HG02943 (cell line): Measurements from ENCODE around the gene SYNPO2L.
"Not testable (repeated sequence)": the region's sequence is repeated elsewhere in the genome, so short reads cannot be mapped to it uniquely, and the experiment has no call there.

Experiments used
- ATAC-seq: cut with Tn5 transposase; IDR thresholded peaks from one replicate; pipeline ENCODE4 v1.9.1; 2021; ENCODE audit warnings: mild to moderate bottlenecking, low read depth, moderate library complexity; ENCODE audit not compliant: unreplicated experiment

SYNPO2L gene

GRCh38 chr10:73625004-73625883, 30.6 kb downstream of the SYNPO2L start:
- ATAC-seq, result peak; percentile 28

- ATAC-seq, result no peak
Observed at GRCh38 chr10:73623056-73623455, 32.8 kb downstream of the SYNPO2L start.

GRCh38 chr10:73620974-73621373, 34.9 kb downstream of the SYNPO2L start:
- not testable (repeated sequence) for ATAC-seq

GRCh38 chr10:73617143-73617542, 38.7 kb downstream of the SYNPO2L start:
- ATAC-seq, result not testable (repeated sequence)

- no peak for ATAC-seq
Observed at GRCh38 chr10:73614720-73615119, 41.1 kb downstream of the SYNPO2L start.

- ATAC-seq, result no peak
Observed at GRCh38 chr10:73609116-73609515, 46.7 kb downstream of the SYNPO2L start.

- no peak for ATAC-seq
Observed at GRCh38 chr10:73601486-73601921, 54.3 kb downstream of the SYNPO2L start.

- no peak for ATAC-seq
Observed at GRCh38 chr10:73597346-73597745, 58.5 kb downstream of the SYNPO2L start.
